Measurements from ENCODE around the gene PKN1.

Gene PKN1

GRCh38 chr19:14414926-14415690 lies 18.0 kb upstream of the PKN1 start:
- ATAC-seq (ENCODE audit: insufficient read depth, low read depth), result no peak
- no peak overlapping the region for H3K27ac ChIP-seq (ENCODE audit: low read length)
- peaks cover 45% of the 10 kb centered on the region for H3K4me1 ChIP-seq (ENCODE audit: insufficient read depth, low read length)
- H3K4me2 ChIP-seq (ENCODE audit: insufficient read depth, low read length), result peak overlapping the region; percentile 84; the same call in 1 of the 2 replicates
- H3K9ac ChIP-seq (ENCODE audit: low read depth, low read length), result no peak overlapping the region
- DNase-seq, result no peak
- H3K9me3 ChIP-seq (ENCODE audit: insufficient read depth, low read length, severe bottlenecking), result no peaks in the 10 kb centered on the region
- H2AFZ ChIP-seq (ENCODE audit: low read depth, low read length), result no peak overlapping the region
- TF ChIP-seq CTCF (IDR thresholded peaks at IDR 0.05; ENCODE audit: borderline replicate concordance, extremely low read depth, low read length, poor library complexity, severe bottlenecking) (no peak), EZH2 (IDR thresholded peaks at IDR 0.05; ENCODE audit: borderline replicate concordance, low read depth, low read length, severe bottlenecking) (no peak)
- H3K36me3 ChIP-seq (ENCODE audit: insufficient read depth, low read length), result peaks cover 72% of the 10 kb centered on the region
- H3K27me3 ChIP-seq (ENCODE audit: insufficient read depth, low read length, poor library complexity), result no peaks in the 10 kb centered on the region
- peaks cover 80% of the 10 kb centered on the region for H4K20me1 ChIP-seq (ENCODE audit: insufficient read depth, low read length)
- no peak overlapping the region for H3K4me3 ChIP-seq (ENCODE audit: low read depth in 1 of 2, low read length in 2 of 2)
- H3K79me2 ChIP-seq (ENCODE audit: insufficient read depth, low read length), result peaks cover 95% of the 10 kb centered on the region

- peaks cover 80% of the 10 kb centered on the region for H3K79me2 ChIP-seq (ENCODE audit: insufficient read depth, low read length)
- peak overlapping the region; percentile 84 for H3K4me2 ChIP-seq (ENCODE audit: insufficient read depth, low read length)
- H3K27ac ChIP-seq (ENCODE audit: low read length), result peak overlapping the region; percentile 50; the same call in 1 of the 2 replicates
- ATAC-seq (ENCODE audit: insufficient read depth, low read depth) (no peak), DNase-seq (no peak)
- H2AFZ ChIP-seq (ENCODE audit: low read depth, low read length), result no peak overlapping the region
- H3K4me1 ChIP-seq (ENCODE audit: insufficient read depth, low read length), result peaks cover 47% of the 10 kb centered on the region
- H3K4me3 ChIP-seq (ENCODE audit: low read depth in 1 of 2, low read length in 2 of 2), result peak overlapping the region in 1 of 2 experiments; percentile 75; a peak in 3 of 4 replicates
- H4K20me1 ChIP-seq (ENCODE audit: insufficient read depth, low read length), result peaks cover 63% of the 10 kb centered on the region
- H3K27me3 ChIP-seq (ENCODE audit: insufficient read depth, low read length, poor library complexity), result no peaks in the 10 kb centered on the region
- no peaks in the 10 kb centered on the region for H3K9me3 ChIP-seq (ENCODE audit: insufficient read depth, low read length, severe bottlenecking)
- TF ChIP-seq EZH2 (IDR thresholded peaks at IDR 0.05; ENCODE audit: borderline replicate concordance, low read depth, low read length, severe bottlenecking) (no peak), CTCF (IDR thresholded peaks at IDR 0.05; ENCODE audit: borderline replicate concordance, extremely low read depth, low read length, poor library complexity, severe bottlenecking) (no peak)
- peak overlapping the region; percentile 93 for H3K9ac ChIP-seq (ENCODE audit: low read depth, low read length)
- H3K36me3 ChIP-seq (ENCODE audit: insufficient read depth, low read length), result peaks cover 54% of the 10 kb centered on the region
Observed at GRCh38 chr19:14416817-14417231, 16.3 kb upstream of the PKN1 start.

- DNase-seq, result peak; percentile 87
- Histone ChIP-seq H3K79me2 (ENCODE audit: insufficient read depth, low read length) (peaks cover 60% of the 10 kb centered on the region), H3K4me3 (ENCODE audit: low read depth in 1 of 2, low read length in 2 of 2) (peak overlapping the region; percentile 75 to 90; a peak in 3 of 4 replicates), H3K27me3 (ENCODE audit: insufficient read depth, low read length, poor library complexity) (no peaks in the 10 kb centered on the region), H3K4me1 (ENCODE audit: insufficient read depth, low read length) (peaks cover 39% of the 10 kb centered on the region), H3K4me2 (ENCODE audit: insufficient read depth, low read length) (peak overlapping the region; percentile 84), H3K36me3 (ENCODE audit: insufficient read depth, low read length) (peaks cover 35% of the 10 kb centered on the region), H4K20me1 (ENCODE audit: insufficient read depth, low read length) (peaks cover 44% of the 10 kb centered on the region), H3K27ac (ENCODE audit: low read length) (peak overlapping the region; percentile 97), H2AFZ (ENCODE audit: low read depth, low read length) (peak overlapping the region; percentile 45; the same call in 1 of the 2 replicates), H3K9me3 (ENCODE audit: insufficient read depth, low read length, severe bottlenecking) (no peaks in the 10 kb centered on the region), H3K9ac (ENCODE audit: low read depth, low read length) (peak overlapping the region; percentile 93)
- no peak for TF ChIP-seq EZH2 (IDR thresholded peaks at IDR 0.05; ENCODE audit: borderline replicate concordance, low read depth, low read length, severe bottlenecking)
- no peak for TF ChIP-seq CTCF (IDR thresholded peaks at IDR 0.05; ENCODE audit: borderline replicate concordance, extremely low read depth, low read length, poor library complexity, severe bottlenecking)
- ATAC-seq (ENCODE audit: insufficient read depth, low read depth), result peak; percentile 71
Observed at GRCh38 chr19:14418856-14419105, 14.3 kb upstream of the PKN1 start.
